Trophoblast cell (in vitro differentiated cells and primary cell): ENCODE results near the gene HIVEP3.

Experiments
- DNase-seq, 2 donors: peaks; one replicate each; pipeline ENCODE4 v3.0.0-alpha.2; 2016
- H2AFZ ChIP-seq: 2 replicates; pipeline ENCODE4 v1.6.1; 2013; ENCODE audit warnings: low read length, moderate library complexity, mild to moderate bottlenecking; ENCODE audit not compliant: insufficient read depth, poor library complexity
- H2AK5ac ChIP-seq: 2 replicates; pipeline ENCODE4 v1.6.1; 2013; ENCODE audit warnings: mild to moderate bottlenecking, low read length
- H2BK120ac ChIP-seq: 2 replicates; pipeline ENCODE4 v1.6.1; 2013; ENCODE audit warnings: low read length, mild to moderate bottlenecking, moderate library complexity; ENCODE audit not compliant: insufficient read depth, poor library complexity
- H2BK12ac ChIP-seq: 2 replicates; pipeline ENCODE4 v1.6.1; 2013; ENCODE audit warnings: mild to moderate bottlenecking, low read length, moderate library complexity
- H2BK5ac ChIP-seq: 2 replicates; pipeline ENCODE4 v1.6.1; 2013; ENCODE audit warnings: low read length, low read depth, moderate library complexity, mild to moderate bottlenecking; ENCODE audit not compliant: poor library complexity
- H3K14ac ChIP-seq: 2 replicates; pipeline ENCODE4 v1.6.1; 2013; ENCODE audit warnings: mild to moderate bottlenecking, low read length
- H3K18ac ChIP-seq: 2 replicates; pipeline ENCODE4 v1.6.1; 2013; ENCODE audit warnings: mild to moderate bottlenecking, low read length
- H3K23ac ChIP-seq: 2 replicates; pipeline ENCODE4 v1.6.1; 2013; ENCODE audit warnings: low read length
- H3K27ac ChIP-seq: 2 replicates; pipeline ENCODE4 v1.5.1; 2013; ENCODE audit warnings: low read depth, mild to moderate bottlenecking, inconsistent platforms, low read length, moderate library complexity
- H3K27me3 ChIP-seq: 2 replicates; pipeline ENCODE4 v1.6.1; 2013; ENCODE audit warnings: inconsistent platforms, mild to moderate bottlenecking, low read length, moderate library complexity; ENCODE audit not compliant: insufficient read depth
- H3K36me3 ChIP-seq, 2 experiments: 1 replicate in 1 of 2; 2 replicates in 1 of 2; pipeline ENCODE4 v1.6.1; 2013; ENCODE audit warnings: low read length in 2 of 2, mild to moderate bottlenecking in 2 of 2, moderate library complexity in 1 of 2; ENCODE audit not compliant: insufficient read depth in 2 of 2, control insufficient read depth in 1 of 2
- H3K4ac ChIP-seq: 2 replicates; pipeline ENCODE4 v1.6.1; 2013; ENCODE audit warnings: low read depth, mild to moderate bottlenecking, low read length, moderate library complexity
- H3K4me1 ChIP-seq, 2 experiments: 1 replicate in 1 of 2; 2 replicates in 1 of 2; pipeline ENCODE4 v1.6.1; 2013; ENCODE audit warnings: low read length in 2 of 2, mild to moderate bottlenecking in 2 of 2, moderate library complexity in 1 of 2; ENCODE audit not compliant: insufficient read depth in 2 of 2, control insufficient read depth in 1 of 2
- H3K4me2 ChIP-seq: 2 replicates; pipeline ENCODE4 v1.6.1; 2013; ENCODE audit warnings: inconsistent platforms, mild to moderate bottlenecking, low read length, moderate library complexity
- H3K4me3 ChIP-seq: 2 replicates; pipeline ENCODE4 v1.5.1; 2013; ENCODE audit warnings: mild to moderate bottlenecking, low read depth, low read length, inconsistent platforms
- H3K79me1 ChIP-seq: one replicate; pipeline ENCODE4 v1.6.1; 2013; ENCODE audit warnings: low read length
- H3K79me2 ChIP-seq: 2 replicates; pipeline ENCODE4 v1.6.1; 2013; ENCODE audit warnings: low read length, mild to moderate bottlenecking; ENCODE audit not compliant: control insufficient read depth, insufficient read depth, poor library complexity
- H3K9ac ChIP-seq: 2 replicates; pipeline ENCODE4 v1.6.1; 2013; ENCODE audit warnings: mild to moderate bottlenecking, low read length
- H3K9me3 ChIP-seq: 2 replicates; pipeline ENCODE4 v1.6.1; 2013; ENCODE audit warnings: low read depth, mild to moderate bottlenecking, control low read depth, inconsistent platforms, low read length; ENCODE audit not compliant: insufficient read depth
- H4K12ac ChIP-seq: 2 replicates; pipeline ENCODE4 v1.6.1; 2013; ENCODE audit warnings: low read depth, mild to moderate bottlenecking, low read length, moderate library complexity
- H4K8ac ChIP-seq: 2 replicates; pipeline ENCODE4 v1.6.1; 2013; ENCODE audit warnings: low read depth, mild to moderate bottlenecking, low read length, moderate library complexity
- H4K91ac ChIP-seq: one replicate; pipeline ENCODE4 v1.6.1; 2013; ENCODE audit warnings: low read depth, mild to moderate bottlenecking, low read length, moderate library complexity
- WGBS: extraction: QIAGEN DNeasy Blood & Tissue Kit; methylation state at CpG from one replicate; pipeline ENCODE4 v1.1.7; 2013; ENCODE audit warnings: missing lambda C conversion rate; ENCODE audit not compliant: insufficient read length, insufficient coverage; ENCODE audit errors: extremely low coverage; 5-methylcytosine and 5-hydroxymethylcytosine counted together

The HIVEP3 gene

GRCh38 chr1:41463516-41463915 lies 455.2 kb downstream of the HIVEP3 start:
- peak overlapping the region; percentile 7 for H3K9ac ChIP-seq
- no peak overlapping the region for H2BK12ac ChIP-seq
- H3K9me3 ChIP-seq = no peaks in the 10 kb centered on the region
- H4K91ac ChIP-seq = no peak overlapping the region
- H3K4me3 ChIP-seq = no peak overlapping the region
- H3K23ac ChIP-seq = no peak overlapping the region
- peaks cover 6% of the 10 kb centered on the region for H3K79me1 ChIP-seq
- H2BK120ac ChIP-seq = no peak overlapping the region
- no peak overlapping the region for H3K27ac ChIP-seq
- no CpG with 5 or more reads among the region's 2 CpGs for whole genome bisulfite sequencing
- no peak overlapping the region for H2AFZ ChIP-seq
- no peaks in the 10 kb centered on the region for H3K36me3 ChIP-seq
- H4K12ac ChIP-seq = no peak overlapping the region
- no peak overlapping the region for H3K14ac ChIP-seq
- H4K8ac ChIP-seq = no peak overlapping the region
- no peaks in the 10 kb centered on the region for H3K79me2 ChIP-seq
- DNase-seq = no peak
- H3K4me1 ChIP-seq = peaks cover 0 to 2% of the 10 kb centered on the region in 2 experiments
- H3K27me3 ChIP-seq = no peaks in the 10 kb centered on the region
- no peak overlapping the region for H2BK5ac ChIP-seq
- no peak overlapping the region for H3K18ac ChIP-seq
- H3K4ac ChIP-seq = no peak overlapping the region
- H3K4me2 ChIP-seq = no peak overlapping the region
- no peak overlapping the region for H2AK5ac ChIP-seq

- H3K4me2 ChIP-seq = no peak overlapping the region
- H3K4ac ChIP-seq = no peak overlapping the region
- H3K9me3 ChIP-seq = no peaks in the 10 kb centered on the region
- no peak overlapping the region for H4K91ac ChIP-seq
- H3K9ac ChIP-seq = no peak overlapping the region
- H4K8ac ChIP-seq = no peak overlapping the region
- no peak overlapping the region for H2BK120ac ChIP-seq
- H3K36me3 ChIP-seq = no peaks in the 10 kb centered on the region
- no peak overlapping the region for H2AK5ac ChIP-seq
- H3K23ac ChIP-seq = no peak overlapping the region
- no peak for DNase-seq
- H3K79me1 ChIP-seq = peaks cover 8% of the 10 kb centered on the region
- H3K27me3 ChIP-seq = no peaks in the 10 kb centered on the region
- H2AFZ ChIP-seq = no peak overlapping the region
- H3K14ac ChIP-seq = no peak overlapping the region
- WGBS = no CpG with 5 or more reads among the region's 2 CpGs
- no peak overlapping the region for H2BK5ac ChIP-seq
- no peaks in the 10 kb centered on the region for H3K79me2 ChIP-seq
- no peak overlapping the region for H2BK12ac ChIP-seq
- no peak overlapping the region for H3K27ac ChIP-seq
- H3K4me1 ChIP-seq = peaks cover 3 to 4% of the 10 kb centered on the region in 2 experiments
- no peak overlapping the region for H3K18ac ChIP-seq
- no peak overlapping the region for H3K4me3 ChIP-seq
- H4K12ac ChIP-seq = no peak overlapping the region
Observed at GRCh38 chr1:41462680-41463004, 456.1 kb downstream of the HIVEP3 start.

GRCh38 chr1:41461790-41462679 lies 456.7 kb downstream of the HIVEP3 start:
- no peak overlapping the region for H2AK5ac ChIP-seq

DNA sequence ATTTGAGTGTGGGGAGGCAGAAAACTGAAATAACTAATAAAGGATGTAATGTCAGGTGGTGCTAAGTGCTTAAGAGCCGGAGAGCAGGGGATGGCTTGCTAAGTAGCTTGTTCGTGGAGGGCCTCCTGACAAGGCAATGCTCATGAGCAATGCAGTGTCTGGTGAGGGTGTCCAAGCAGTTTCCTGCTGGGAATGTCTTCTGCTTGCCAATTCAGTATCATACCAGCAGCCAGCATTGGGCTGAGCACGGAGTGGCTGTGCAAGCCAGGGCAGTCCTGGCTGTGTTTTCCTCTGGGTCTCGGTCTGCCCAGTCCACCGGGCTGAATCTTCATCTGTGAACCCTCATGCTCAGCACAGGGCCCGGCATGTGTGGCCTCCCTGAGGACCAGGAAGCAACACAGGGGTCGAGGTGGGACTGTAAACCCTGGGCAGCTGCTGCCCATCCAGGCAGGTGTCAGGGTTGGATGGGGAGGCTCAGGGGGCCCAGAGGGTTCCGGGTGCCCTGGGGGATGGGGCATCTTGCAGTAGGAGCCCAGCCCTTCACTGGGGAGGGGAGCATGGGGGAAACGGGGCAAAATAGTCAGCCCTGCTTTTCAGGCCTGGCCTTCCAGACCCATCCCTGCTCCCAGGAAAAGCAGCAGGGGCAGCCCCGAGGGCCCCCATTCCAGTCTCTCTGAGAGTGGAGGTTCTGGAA lies 461.7 kb downstream of the HIVEP3 start:
- Histone ChIP-seq H4K12ac (no peak overlapping the region), H3K23ac (no peak overlapping the region), H2BK120ac (peak overlapping the region; percentile 9), H2BK5ac (peak overlapping the region; percentile 17), H3K79me2 (no peaks in the 10 kb centered on the region), H2AK5ac (peak overlapping the region; percentile 60), H3K4me3 (no peak overlapping the region), H2BK12ac (peak overlapping the region; percentile 39), H3K9me3 (no peaks in the 10 kb centered on the region), H3K27ac (no peak overlapping the region), H3K4me1 (peaks cover 30% of the 10 kb centered on the region in 2 experiments), H3K18ac (peak overlapping the region; percentile 54), H3K4ac (no peak overlapping the region), H3K27me3 (no peaks in the 10 kb centered on the region), H4K8ac (peak overlapping the region; percentile 0), H3K14ac (peak overlapping the region; percentile 50), H4K91ac (peak overlapping the region; percentile 29), H3K9ac (no peak overlapping the region), H3K79me1 (peaks cover 27% of the 10 kb centered on the region), H3K4me2 (no peak overlapping the region), H3K36me3 (no peaks in the 10 kb centered on the region), H2AFZ (no peak overlapping the region)
- no CpG with 5 or more reads among the region's 10 CpGs for WGBS
- DNase-seq = no peak

More at GRCh38 chr1:41461790-41462679, 456.7 kb downstream of the HIVEP3 start:
- H3K9me3 ChIP-seq = no peaks in the 10 kb centered on the region
- no peak overlapping the region for H2BK5ac ChIP-seq
- H2BK120ac ChIP-seq = no peak overlapping the region
- no peak overlapping the region for H3K18ac ChIP-seq
- no peak overlapping the region for H4K12ac ChIP-seq
- H3K9ac ChIP-seq = no peak overlapping the region
- H3K27ac ChIP-seq = no peak overlapping the region
- no peaks in the 10 kb centered on the region for H3K27me3 ChIP-seq
- no peak overlapping the region for H4K91ac ChIP-seq
- WGBS = no CpG with 5 or more reads among the region's 4 CpGs
- H3K4me3 ChIP-seq = no peak overlapping the region
- DNase-seq = no peak
- H4K8ac ChIP-seq = no peak overlapping the region
- no peak overlapping the region for H3K4me2 ChIP-seq
- H3K14ac ChIP-seq = no peak overlapping the region
- peaks cover 9 to 10% of the 10 kb centered on the region in 2 experiments for H3K4me1 ChIP-seq
- H2BK12ac ChIP-seq = no peak overlapping the region
- no peak overlapping the region for H3K4ac ChIP-seq
- no peaks in the 10 kb centered on the region for H3K36me3 ChIP-seq
- no peaks in the 10 kb centered on the region for H3K79me2 ChIP-seq
- H3K23ac ChIP-seq = no peak overlapping the region
- no peak overlapping the region for H2AFZ ChIP-seq
- peaks cover 10% of the 10 kb centered on the region for H3K79me1 ChIP-seq
